Endothelial cell (in vitro differentiated cells): Measurements from ENCODE around the gene MRPS34. TPM values are rescaled to one million over a fixed set of nuclear protein-coding genes. Genes with fewer than 3 reads are reported as not detected.

ENCODE experiments used
- DNase-seq: peaks from one replicate; pipeline ENCODE4 v3.0.0; 2021; ENCODE audit warnings: low spot score
- H3K27ac Mint-ChIP-seq: one replicate; pipeline ENCODE4 v1.8.0; 2021; ENCODE audit warnings: mixed read lengths, inconsistent platforms; ENCODE audit not compliant: unreplicated experiment
- H3K27me3 Mint-ChIP-seq: one replicate; pipeline ENCODE4 v1.8.0; 2021; ENCODE audit warnings: mild to moderate bottlenecking, moderate library complexity, mixed read lengths, inconsistent platforms; ENCODE audit not compliant: unreplicated experiment
- H3K36me3 Mint-ChIP-seq: one replicate; pipeline ENCODE4 v1.8.0; 2021; ENCODE audit warnings: mild to moderate bottlenecking, low read depth, mixed read lengths, inconsistent platforms; ENCODE audit not compliant: unreplicated experiment
- H3K4me1 Mint-ChIP-seq: one replicate; pipeline ENCODE4 v1.8.0; 2021; ENCODE audit warnings: mild to moderate bottlenecking, mixed read lengths, inconsistent platforms; ENCODE audit not compliant: unreplicated experiment
- H3K4me3 Mint-ChIP-seq: one replicate; pipeline ENCODE4 v1.8.0; 2021; ENCODE audit warnings: mild to moderate bottlenecking, mixed read lengths, inconsistent platforms; ENCODE audit not compliant: unreplicated experiment
- H3K9me3 Mint-ChIP-seq: one replicate; pipeline ENCODE4 v1.8.0; 2021; ENCODE audit warnings: mixed read lengths, inconsistent platforms; ENCODE audit not compliant: unreplicated experiment
- CTCF ChIP-seq: fragments of 200-600 bp; sonication (generic); IDR thresholded peaks from one replicate; pipeline ENCODE4 v1.5.0; 2021; ENCODE audit warnings: antibody characterized with exemption; ENCODE audit not compliant: unreplicated experiment
- total RNA-seq: library from RNA; stranded (reverse); fragmentation: NEBNext Ultra II Directional; extraction: Animal tissue kit (Norgen Biotek cat#: 25700); gene quantifications from one replicate; pipeline ENCODE4 v1.2.1, GENCODE V29; 2021; ENCODE audit not compliant: unreplicated experiment

Gene MRPS34
- total RNA-seq, 1 donor from 2014 or later, result 62.7 TPM

- Mint-ChIP-seq H3K27me3 (peaks cover 6% of the 10 kb centered on the region), H3K27ac (peak overlapping the region; percentile 78), H3K4me1 (peaks cover 16% of the 10 kb centered on the region), H3K9me3 (no peaks in the 10 kb centered on the region), H3K36me3 (no peaks in the 10 kb centered on the region), H3K4me3 (no peak overlapping the region)
- DNase-seq, result no peak
- no peak for TF ChIP-seq CTCF
Measured at GRCh38 chr16:1778200-1779179, 5.6 kb upstream of the MRPS34 start.

GRCh38 chr16:1777375-1778199 lies 4.7 kb upstream of the MRPS34 start:
- H3K36me3 Mint-ChIP-seq, result no peaks in the 10 kb centered on the region
- DNase-seq, result no peak
- H3K4me1 Mint-ChIP-seq, result peaks cover 12% of the 10 kb centered on the region
- H3K9me3 Mint-ChIP-seq, result no peaks in the 10 kb centered on the region
- H3K27me3 Mint-ChIP-seq, result peaks cover 4% of the 10 kb centered on the region
- TF ChIP-seq CTCF, result no peak
- no peak overlapping the region for H3K4me3 Mint-ChIP-seq
- no peak overlapping the region for H3K27ac Mint-ChIP-seq

- H3K4me1 Mint-ChIP-seq, result peaks cover 16% of the 10 kb centered on the region
- H3K27me3 Mint-ChIP-seq, result peaks cover 8% of the 10 kb centered on the region
- no peaks in the 10 kb centered on the region for H3K36me3 Mint-ChIP-seq
- DNase-seq, result no peak
- H3K27ac Mint-ChIP-seq, result no peak overlapping the region
- H3K9me3 Mint-ChIP-seq, result no peaks in the 10 kb centered on the region
- H3K4me3 Mint-ChIP-seq, result no peak overlapping the region
- no peak for TF ChIP-seq CTCF
Measured at GRCh38 chr16:1776991-1777374, 4.0 kb upstream of the MRPS34 start.

GRCh38 chr16:1776672-1776955 lies 3.7 kb upstream of the MRPS34 start:
- Mint-ChIP-seq H3K27ac (no peak overlapping the region), H3K27me3 (peaks cover 7% of the 10 kb centered on the region), H3K4me1 (peaks cover 16% of the 10 kb centered on the region), H3K4me3 (no peak overlapping the region), H3K9me3 (no peaks in the 10 kb centered on the region), H3K36me3 (no peaks in the 10 kb centered on the region)
- no peak for TF ChIP-seq CTCF
- DNase-seq, result no peak
